SK-N-SH treated with all-trans-retinoic acid at 6 μM for 48 hours (cell line): ENCODE data around the gene FNIP2.

ENCODE experiments used
- ATAC-seq: fragments of 200-7000 bp; cut with Tn5 transposase; 3 replicates; pipeline ENCODE4 v1.9.1; 2020; ENCODE audit warnings: mild to moderate bottlenecking, moderate library complexity
- ARNTL ChIP-seq: fragments of 450-650 bp; formaldehyde crosslinking; IDR thresholded peaks from 2 replicates; pipeline ENCODE4 v1.5.0; 2020; ENCODE audit warnings: low read depth, mild to moderate bottlenecking, moderate library complexity, borderline replicate concordance
- BACH2 ChIP-seq: fragments of 250-450 bp; sonication (Bioruptor Pico); IDR thresholded peaks from 2 replicates; pipeline ENCODE4 v1.9.0; 2021; ENCODE audit warnings: mild to moderate bottlenecking, borderline replicate concordance
- CSDC2 ChIP-seq: fragments of 250-450 bp; sonication (Bioruptor Pico); IDR thresholded peaks from 2 replicates; pipeline ENCODE4 v1.5.0; 2020; ENCODE audit warnings: mild to moderate bottlenecking, moderate library complexity
- ESRRG ChIP-seq: fragments of 250-450 bp; sonication (Bioruptor Pico); IDR thresholded peaks from 2 replicates; pipeline ENCODE4 v1.6.1; 2021; ENCODE audit warnings: mild to moderate bottlenecking
- GLIS3 ChIP-seq: fragments of 250-450 bp; sonication (Bioruptor Pico); IDR thresholded peaks from 2 replicates; pipeline ENCODE4 v1.5.0; 2020; ENCODE audit warnings: mild to moderate bottlenecking, moderate library complexity
- OSR1 ChIP-seq: fragments of 250-450 bp; sonication (Bioruptor Pico); IDR thresholded peaks from 2 replicates; pipeline ENCODE4 v1.8.0; 2022; ENCODE audit warnings: moderate library complexity, mild to moderate bottlenecking, inconsistent platforms
- PPARA ChIP-seq: fragments of 250-450 bp; sonication (Bioruptor Pico); IDR thresholded peaks from 2 replicates; pipeline ENCODE4 v1.5.0; 2020; ENCODE audit warnings: mild to moderate bottlenecking, borderline replicate concordance
- RARB ChIP-seq: fragments of 250-450 bp; sonication (Bioruptor Pico); IDR thresholded peaks from 2 replicates; pipeline ENCODE4 v1.8.0; 2021; ENCODE audit warnings: mild to moderate bottlenecking, moderate library complexity
- SNAI2 ChIP-seq: fragments of 250-450 bp; sonication (Bioruptor Pico); IDR thresholded peaks from 2 replicates; pipeline ENCODE4 v1.5.0; 2020; ENCODE audit warnings: mild to moderate bottlenecking, moderate library complexity
- TCF4 ChIP-seq: fragments of 250-450 bp; sonication (Bioruptor Pico); IDR thresholded peaks from 2 replicates; pipeline ENCODE4 v1.8.0; 2021; ENCODE audit warnings: mild to moderate bottlenecking, moderate library complexity, borderline replicate concordance
- TOX ChIP-seq: fragments of 250-450 bp; sonication (Bioruptor Pico); IDR thresholded peaks from 2 replicates; pipeline ENCODE4 v1.8.0; 2021; ENCODE audit warnings: mild to moderate bottlenecking, moderate library complexity, borderline replicate concordance
- ZC3H10 ChIP-seq: fragments of 250-450 bp; sonication (Bioruptor Pico); IDR thresholded peaks from 2 replicates; pipeline ENCODE4 v1.5.1; 2021; ENCODE audit warnings: mild to moderate bottlenecking, moderate library complexity
- ZFP3 ChIP-seq: fragments of 250-450 bp; sonication (Bioruptor Pico); IDR thresholded peaks from 2 replicates; pipeline ENCODE4 v1.5.0; 2020; ENCODE audit warnings: mild to moderate bottlenecking, moderate library complexity
- ZFP30 ChIP-seq: fragments of 450-650 bp; formaldehyde crosslinking; IDR thresholded peaks from 2 replicates; pipeline ENCODE4 v1.5.0; 2022; ENCODE audit warnings: mild to moderate bottlenecking, moderate library complexity
- ZNF565 ChIP-seq: fragments of 450-650 bp; formaldehyde crosslinking; conservative IDR thresholded peaks from 2 replicates; pipeline ENCODE4 v1.5.0; 2020; ENCODE audit warnings: low read depth, mild to moderate bottlenecking, moderate library complexity
- ZNF70 ChIP-seq: fragments of 450-650 bp; formaldehyde crosslinking; IDR thresholded peaks from 2 replicates; pipeline ENCODE4 v1.5.0; 2020; ENCODE audit warnings: mild to moderate bottlenecking, moderate library complexity
- ZNF8 ChIP-seq: fragments of 450-650 bp; formaldehyde crosslinking; IDR thresholded peaks from 2 replicates; pipeline ENCODE4 v1.5.0; 2020; ENCODE audit warnings: mild to moderate bottlenecking, moderate library complexity
- TF ChIP-seq, protein P1 (sequence below): fragments of 250-450 bp; sonication (Bioruptor Pico); IDR thresholded peaks from 2 replicates; pipeline ENCODE4 v1.5.1; 2021; ENCODE audit warnings: mild to moderate bottlenecking, moderate library complexity
- TF ChIP-seq, protein P2 (sequence below): fragments of 250-450 bp; sonication (Bioruptor Pico); IDR thresholded peaks from 2 replicates; pipeline ENCODE4 v1.8.0; 2021; ENCODE audit warnings: low read depth, mild to moderate bottlenecking, moderate library complexity, borderline replicate concordance
- TF ChIP-seq, protein P3 (sequence below): fragments of 250-450 bp; sonication (Bioruptor Pico); IDR thresholded peaks from 2 replicates; pipeline ENCODE4 v1.8.0; 2020; ENCODE audit warnings: mild to moderate bottlenecking, moderate library complexity, borderline replicate concordance
- TF ChIP-seq, protein P4 (sequence below): fragments of 250-450 bp; sonication (Bioruptor Pico); IDR thresholded peaks from 2 replicates; pipeline ENCODE4 v1.5.0; 2020; ENCODE audit warnings: mild to moderate bottlenecking, moderate library complexity
- TF ChIP-seq, protein P5 (sequence below): fragments of 250-450 bp; sonication (Bioruptor Pico); IDR thresholded peaks from 2 replicates; pipeline ENCODE4 v1.5.1; 2020; ENCODE audit warnings: low read depth, mild to moderate bottlenecking, moderate library complexity

The FNIP2 gene

DNA sequence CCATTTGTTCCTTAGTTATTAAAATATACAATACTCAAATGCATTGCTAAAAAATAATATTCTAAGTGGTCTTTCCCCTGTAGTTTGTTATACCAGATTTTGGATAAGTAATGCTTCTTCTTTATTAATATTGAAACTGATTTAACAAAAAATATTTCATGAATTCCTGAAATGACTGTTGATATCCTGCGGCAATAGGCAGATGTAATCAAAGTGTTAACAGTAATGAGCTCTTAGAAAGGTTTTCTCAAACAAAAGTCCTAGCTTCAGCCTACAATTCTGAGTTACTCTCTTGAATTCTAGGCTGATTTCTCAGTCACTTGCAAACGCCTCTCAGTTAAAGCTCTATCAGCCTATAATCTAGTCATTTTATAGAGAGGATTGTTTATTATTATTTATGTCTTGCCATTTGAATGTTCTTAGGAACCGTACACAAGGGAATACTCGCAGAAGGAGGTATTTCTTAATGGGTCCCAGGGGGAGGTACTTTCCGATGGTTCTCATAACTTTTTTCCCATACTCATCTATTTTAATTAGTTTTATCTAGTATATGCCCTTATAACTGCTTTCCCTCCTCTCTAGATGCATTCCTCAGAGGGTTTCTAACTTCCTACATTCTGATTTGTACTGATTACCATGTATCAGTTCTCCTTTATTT lies 96.8 kb downstream of the FNIP2 start:
- TF ChIP-seq, protein P1, sequence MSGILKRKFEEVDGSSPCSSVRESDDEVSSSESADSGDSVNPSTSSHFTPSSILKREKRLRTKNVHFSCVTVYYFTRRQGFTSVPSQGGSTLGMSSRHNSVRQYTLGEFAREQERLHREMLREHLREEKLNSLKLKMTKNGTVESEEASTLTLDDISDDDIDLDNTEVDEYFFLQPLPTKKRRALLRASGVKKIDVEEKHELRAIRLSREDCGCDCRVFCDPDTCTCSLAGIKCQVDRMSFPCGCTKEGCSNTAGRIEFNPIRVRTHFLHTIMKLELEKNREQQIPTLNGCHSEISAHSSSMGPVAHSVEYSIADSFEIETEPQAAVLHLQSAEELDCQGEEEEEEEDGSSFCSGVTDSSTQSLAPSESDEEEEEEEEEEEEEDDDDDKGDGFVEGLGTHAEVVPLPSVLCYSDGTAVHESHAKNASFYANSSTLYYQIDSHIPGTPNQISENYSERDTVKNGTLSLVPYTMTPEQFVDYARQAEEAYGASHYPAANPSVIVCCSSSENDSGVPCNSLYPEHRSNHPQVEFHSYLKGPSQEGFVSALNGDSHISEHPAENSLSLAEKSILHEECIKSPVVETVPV (CRISPR knock-in tag) = no peak
- no peak for TF ChIP-seq CSDC2 (CRISPR knock-in tag)
- TF ChIP-seq ZNF70 (CRISPR knock-in tag) = no peak
- TF ChIP-seq ZNF565 (CRISPR knock-in tag) = no peak
- TF ChIP-seq ZC3H10 (CRISPR knock-in tag) = no peak
- TF ChIP-seq, protein P2, sequence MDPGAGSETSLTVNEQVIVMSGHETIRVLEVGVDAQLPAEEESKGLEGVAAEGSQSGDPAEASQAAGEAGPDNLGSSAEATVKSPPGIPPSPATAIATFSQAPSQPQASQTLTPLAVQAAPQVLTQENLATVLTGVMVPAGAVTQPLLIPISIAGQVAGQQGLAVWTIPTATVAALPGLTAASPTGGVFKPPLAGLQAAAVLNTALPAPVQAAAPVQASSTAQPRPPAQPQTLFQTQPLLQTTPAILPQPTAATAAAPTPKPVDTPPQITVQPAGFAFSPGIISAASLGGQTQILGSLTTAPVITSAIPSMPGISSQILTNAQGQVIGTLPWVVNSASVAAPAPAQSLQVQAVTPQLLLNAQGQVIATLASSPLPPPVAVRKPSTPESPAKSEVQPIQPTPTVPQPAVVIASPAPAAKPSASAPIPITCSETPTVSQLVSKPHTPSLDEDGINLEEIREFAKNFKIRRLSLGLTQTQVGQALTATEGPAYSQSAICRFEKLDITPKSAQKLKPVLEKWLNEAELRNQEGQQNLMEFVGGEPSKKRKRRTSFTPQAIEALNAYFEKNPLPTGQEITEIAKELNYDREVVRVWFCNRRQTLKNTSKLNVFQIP = no peak
- ATAC-seq = no peak

DNA sequence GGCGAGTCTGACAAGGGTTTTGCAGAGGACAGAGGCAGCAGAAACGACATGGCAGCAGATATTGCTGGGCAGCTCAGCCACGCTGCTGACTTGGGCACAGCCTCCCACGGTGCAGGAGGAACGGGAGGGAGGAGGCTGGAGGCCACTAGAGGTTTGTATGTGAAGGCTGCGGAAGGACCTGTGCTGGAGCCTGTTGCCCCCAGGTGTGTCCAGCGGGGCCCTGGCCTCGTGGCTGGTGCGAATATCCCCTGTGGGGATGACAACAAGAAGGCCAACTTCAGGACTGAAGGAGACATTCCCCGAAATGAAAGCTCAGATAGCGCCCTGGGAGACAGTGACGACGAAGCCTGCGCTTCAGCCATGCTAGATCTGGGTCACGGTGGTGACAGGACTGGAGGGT lies 100.2 kb downstream of the FNIP2 start:
- TF ChIP-seq OSR1 (CRISPR knock-in tag) (no peak), ARNTL (CRISPR knock-in tag) (no peak), ZNF565 (CRISPR knock-in tag) (no peak), ZFP3 (CRISPR knock-in tag) (no peak), CSDC2 (CRISPR knock-in tag) (no peak), ZFP30 (CRISPR knock-in tag) (no peak), ZC3H10 (CRISPR knock-in tag) (no peak)
- TF ChIP-seq, protein P3, sequence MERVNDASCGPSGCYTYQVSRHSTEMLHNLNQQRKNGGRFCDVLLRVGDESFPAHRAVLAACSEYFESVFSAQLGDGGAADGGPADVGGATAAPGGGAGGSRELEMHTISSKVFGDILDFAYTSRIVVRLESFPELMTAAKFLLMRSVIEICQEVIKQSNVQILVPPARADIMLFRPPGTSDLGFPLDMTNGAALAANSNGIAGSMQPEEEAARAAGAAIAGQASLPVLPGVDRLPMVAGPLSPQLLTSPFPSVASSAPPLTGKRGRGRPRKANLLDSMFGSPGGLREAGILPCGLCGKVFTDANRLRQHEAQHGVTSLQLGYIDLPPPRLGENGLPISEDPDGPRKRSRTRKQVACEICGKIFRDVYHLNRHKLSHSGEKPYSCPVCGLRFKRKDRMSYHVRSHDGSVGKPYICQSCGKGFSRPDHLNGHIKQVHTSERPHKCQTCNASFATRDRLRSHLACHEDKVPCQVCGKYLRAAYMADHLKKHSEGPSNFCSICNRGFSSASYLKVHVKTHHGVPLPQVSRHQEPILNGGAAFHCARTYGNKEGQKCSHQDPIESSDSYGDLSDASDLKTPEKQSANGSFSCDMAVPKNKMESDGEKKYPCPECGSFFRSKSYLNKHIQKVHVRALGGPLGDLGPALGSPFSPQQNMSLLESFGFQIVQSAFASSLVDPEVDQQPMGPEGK = no peak
- ATAC-seq = no peak

DNA sequence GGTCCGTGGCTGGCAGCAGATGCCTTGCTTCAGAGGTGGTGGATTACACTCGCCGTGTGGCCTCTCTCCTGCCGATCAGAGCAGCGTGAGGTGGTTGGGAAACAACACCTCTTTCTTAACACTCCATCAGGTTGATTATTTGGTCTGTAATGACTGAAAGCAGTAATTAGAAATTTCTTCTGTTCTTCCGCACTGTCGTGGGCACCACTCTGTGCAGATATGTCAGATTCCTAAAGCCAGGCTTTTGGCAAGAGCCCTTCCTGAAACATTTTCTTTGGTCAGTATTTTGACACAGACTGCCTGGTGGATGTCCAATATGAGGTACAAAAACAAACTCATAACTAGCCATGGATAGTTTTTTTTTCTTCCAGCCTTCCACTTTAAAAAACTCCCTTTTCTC lies 100.9 kb downstream of the FNIP2 start:
- ATAC-seq = no peak
- no peak for TF ChIP-seq TOX (CRISPR knock-in tag)
- TF ChIP-seq ZFP30 (CRISPR knock-in tag) = no peak
- TF ChIP-seq, protein P1 (CRISPR knock-in tag) = no peak
- TF ChIP-seq SNAI2 = no peak
- no peak for TF ChIP-seq ARNTL (CRISPR knock-in tag)
- no peak for TF ChIP-seq ESRRG (CRISPR knock-in tag)
- TF ChIP-seq, all 23 proteins: peak for 0

DNA sequence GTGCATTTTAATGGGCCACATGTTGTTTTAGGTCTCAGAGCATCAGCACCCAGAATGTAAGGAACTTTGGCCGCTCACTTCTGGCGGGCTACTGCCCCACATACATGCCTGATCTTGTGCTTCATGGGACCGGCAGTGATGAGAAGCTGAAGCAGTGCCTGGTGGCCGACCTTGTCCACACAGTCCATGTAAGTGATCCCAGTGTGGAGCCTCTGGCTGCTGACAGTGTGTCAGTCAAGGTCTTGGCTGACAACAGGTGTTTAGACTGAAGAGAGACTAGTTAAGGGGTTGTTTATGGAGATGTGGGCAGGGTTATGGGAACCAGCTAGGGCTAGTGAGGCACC lies 101.4 kb downstream of the FNIP2 start:
- no peak for ATAC-seq
- no peak for TF ChIP-seq ARNTL (CRISPR knock-in tag)
- TF ChIP-seq ESRRG (CRISPR knock-in tag) = no peak
- TF ChIP-seq PPARA = no peak
- TF ChIP-seq BACH2 (CRISPR knock-in tag) = no peak
- no peak for TF ChIP-seq RARB (CRISPR knock-in tag)
- TF ChIP-seq ZNF565 (CRISPR knock-in tag) = no peak
- no peak for TF ChIP-seq ZFP3 (CRISPR knock-in tag)
- TF ChIP-seq ZNF70 (CRISPR knock-in tag) = no peak
- TF ChIP-seq, protein P4, sequence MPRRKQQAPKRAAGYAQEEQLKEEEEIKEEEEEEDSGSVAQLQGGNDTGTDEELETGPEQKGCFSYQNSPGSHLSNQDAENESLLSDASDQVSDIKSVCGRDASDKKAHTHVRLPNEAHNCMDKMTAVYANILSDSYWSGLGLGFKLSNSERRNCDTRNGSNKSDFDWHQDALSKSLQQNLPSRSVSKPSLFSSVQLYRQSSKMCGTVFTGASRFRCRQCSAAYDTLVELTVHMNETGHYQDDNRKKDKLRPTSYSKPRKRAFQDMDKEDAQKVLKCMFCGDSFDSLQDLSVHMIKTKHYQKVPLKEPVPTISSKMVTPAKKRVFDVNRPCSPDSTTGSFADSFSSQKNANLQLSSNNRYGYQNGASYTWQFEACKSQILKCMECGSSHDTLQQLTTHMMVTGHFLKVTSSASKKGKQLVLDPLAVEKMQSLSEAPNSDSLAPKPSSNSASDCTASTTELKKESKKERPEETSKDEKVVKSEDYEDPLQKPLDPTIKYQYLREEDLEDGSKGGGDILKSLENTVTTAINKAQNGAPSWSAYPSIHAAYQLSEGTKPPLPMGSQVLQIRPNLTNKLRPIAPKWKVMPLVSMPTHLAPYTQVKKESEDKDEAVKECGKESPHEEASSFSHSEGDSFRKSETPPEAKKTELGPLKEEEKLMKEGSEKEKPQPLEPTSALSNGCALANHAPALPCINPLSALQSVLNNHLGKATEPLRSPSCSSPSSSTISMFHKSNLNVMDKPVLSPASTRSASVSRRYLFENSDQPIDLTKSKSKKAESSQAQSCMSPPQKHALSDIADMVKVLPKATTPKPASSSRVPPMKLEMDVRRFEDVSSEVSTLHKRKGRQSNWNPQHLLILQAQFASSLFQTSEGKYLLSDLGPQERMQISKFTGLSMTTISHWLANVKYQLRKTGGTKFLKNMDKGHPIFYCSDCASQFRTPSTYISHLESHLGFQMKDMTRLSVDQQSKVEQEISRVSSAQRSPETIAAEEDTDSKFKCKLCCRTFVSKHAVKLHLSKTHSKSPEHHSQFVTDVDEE = no peak
- TF ChIP-seq OSR1 (CRISPR knock-in tag) = no peak
- TF ChIP-seq GLIS3 (CRISPR knock-in tag) = no peak
- no peak for TF ChIP-seq CSDC2 (CRISPR knock-in tag)
- no peak for TF ChIP-seq ZC3H10 (CRISPR knock-in tag)
- TF ChIP-seq, protein P5, sequence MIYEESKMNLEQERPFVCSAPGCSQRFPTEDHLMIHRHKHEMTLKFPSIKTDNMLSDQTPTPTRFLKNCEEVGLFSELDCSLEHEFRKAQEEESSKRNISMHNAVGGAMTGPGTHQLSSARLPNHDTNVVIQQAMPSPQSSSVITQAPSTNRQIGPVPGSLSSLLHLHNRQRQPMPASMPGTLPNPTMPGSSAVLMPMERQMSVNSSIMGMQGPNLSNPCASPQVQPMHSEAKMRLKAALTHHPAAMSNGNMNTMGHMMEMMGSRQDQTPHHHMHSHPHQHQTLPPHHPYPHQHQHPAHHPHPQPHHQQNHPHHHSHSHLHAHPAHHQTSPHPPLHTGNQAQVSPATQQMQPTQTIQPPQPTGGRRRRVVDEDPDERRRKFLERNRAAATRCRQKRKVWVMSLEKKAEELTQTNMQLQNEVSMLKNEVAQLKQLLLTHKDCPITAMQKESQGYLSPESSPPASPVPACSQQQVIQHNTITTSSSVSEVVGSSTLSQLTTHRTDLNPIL (CRISPR knock-in tag) = no peak
- TF ChIP-seq ZNF8 = no peak
- TF ChIP-seq TCF4 (CRISPR knock-in tag) = no peak
- no peak for TF ChIP-seq TOX (CRISPR knock-in tag)
- TF ChIP-seq, protein P1 (CRISPR knock-in tag) = no peak
- no peak for TF ChIP-seq SNAI2
